KOPT-K1 (cell line): ENCODE results near the gene VEGFC.

Experiments used
- H3K27ac ChIP-seq: fragments of 200-600 bp; sonication (generic); 2 replicates; pipeline ENCODE4 v1.5.1; 2016; ENCODE audit warnings: antibody characterized with exemption, mild to moderate bottlenecking, low read depth, low read length; ENCODE audit not compliant: poor library complexity, severe bottlenecking
- H3K36me3 ChIP-seq: fragments of 200-600 bp; sonication (generic); 2 replicates; pipeline ENCODE4 v1.5.1; 2017; ENCODE audit warnings: antibody characterized with exemption, mild to moderate bottlenecking, low read length, moderate library complexity; ENCODE audit not compliant: insufficient read depth
- H3K9me3 ChIP-seq: fragments of 200-600 bp; sonication (generic); 2 replicates; pipeline ENCODE4 v1.5.1; 2017; ENCODE audit warnings: antibody characterized with exemption, low read length, mild to moderate bottlenecking; ENCODE audit not compliant: insufficient read depth, poor library complexity, severe bottlenecking

The VEGFC gene

DNA sequence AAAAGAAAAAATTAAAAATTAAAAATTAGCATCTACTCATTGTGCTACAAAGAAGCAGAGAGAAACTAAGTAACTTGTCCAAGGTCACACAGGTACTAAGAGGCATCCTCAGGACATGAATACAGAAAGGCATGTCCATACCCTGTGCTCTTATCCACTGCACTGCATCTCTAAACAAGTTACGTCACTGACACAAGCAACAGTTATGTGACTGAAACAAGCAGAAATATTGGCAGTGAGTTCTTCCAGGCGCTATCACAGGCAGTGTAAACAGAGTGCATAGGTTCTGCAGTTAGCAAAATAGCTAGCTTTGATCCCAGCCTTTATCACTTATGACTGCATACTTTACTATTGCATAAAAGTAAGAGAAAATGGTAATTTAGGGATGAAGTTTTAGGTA is 7.9 kb downstream of the VEGFC start:
- Histone ChIP-seq H3K9me3 (no peaks in the 10 kb centered on the region), H3K36me3 (no peaks in the 10 kb centered on the region)

DNA sequence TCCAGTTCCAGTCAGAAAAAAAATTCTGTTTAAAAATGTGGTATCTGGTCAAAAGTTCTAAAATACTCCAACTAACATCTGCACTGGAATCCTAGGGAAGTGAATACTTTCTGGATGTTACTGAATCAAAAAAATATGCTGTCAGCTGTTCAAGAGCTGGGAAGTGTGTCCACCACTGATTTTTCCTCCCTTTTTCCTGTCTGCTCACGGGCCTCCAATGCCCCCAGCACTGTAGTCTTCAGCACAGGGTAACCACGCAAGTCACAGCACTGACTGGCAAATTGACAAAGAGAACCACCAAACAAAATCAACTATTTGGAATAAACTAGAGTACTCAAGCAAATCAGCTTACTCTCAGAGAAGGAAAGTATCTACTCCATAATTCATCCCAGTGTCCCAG is 9.9 kb downstream of the VEGFC start:
- H3K9me3 ChIP-seq, result no peaks in the 10 kb centered on the region
- H3K27ac ChIP-seq, result no peak overlapping the region
- no peaks in the 10 kb centered on the region for H3K36me3 ChIP-seq

More for the DNA sequence above, 7.9 kb downstream of the VEGFC start:
- no peak overlapping the region for H3K27ac ChIP-seq

DNA sequence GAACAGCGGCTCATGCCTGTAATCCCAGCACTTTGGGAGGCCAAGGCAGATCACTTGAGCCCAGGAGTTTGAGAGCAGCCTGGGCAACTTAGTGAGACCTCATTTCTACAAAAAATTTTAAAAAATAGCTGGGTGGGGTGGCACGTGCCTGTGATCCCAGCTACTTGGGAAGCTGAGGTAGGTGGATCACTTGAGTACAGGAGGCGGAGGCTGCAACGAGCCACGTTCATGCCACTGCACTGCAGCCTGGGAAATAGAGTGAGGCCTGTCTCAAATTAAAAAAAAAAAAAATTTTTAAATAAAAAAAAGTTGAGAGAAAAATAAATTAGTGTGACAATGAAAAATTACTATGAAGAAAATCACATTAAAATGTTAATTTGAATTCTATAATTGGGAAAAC is 10.5 kb downstream of the VEGFC start:
- H3K36me3 ChIP-seq, result no peaks in the 10 kb centered on the region
- H3K9me3 ChIP-seq, result no peaks in the 10 kb centered on the region
- no peak overlapping the region for H3K27ac ChIP-seq

DNA sequence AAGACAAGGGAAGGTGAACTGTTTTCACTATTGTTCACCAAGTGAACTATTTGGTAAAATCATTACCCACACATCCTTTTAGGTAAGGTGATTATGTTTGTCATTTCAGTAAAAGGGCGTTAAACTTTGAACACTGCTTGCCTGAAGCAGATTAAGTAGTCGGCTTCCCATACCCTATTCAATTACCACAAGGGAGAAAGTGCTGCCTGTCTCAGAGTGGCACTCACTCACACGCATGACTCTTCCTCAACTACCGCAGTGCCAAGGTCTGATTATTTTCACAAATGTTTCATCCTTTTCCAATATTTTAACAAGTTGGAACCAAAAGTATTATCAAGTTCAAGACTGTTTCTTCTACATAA is 11.0 kb downstream of the VEGFC start:
- Histone ChIP-seq H3K9me3 (no peaks in the 10 kb centered on the region), H3K36me3 (no peaks in the 10 kb centered on the region), H3K27ac (no peak overlapping the region)

DNA sequence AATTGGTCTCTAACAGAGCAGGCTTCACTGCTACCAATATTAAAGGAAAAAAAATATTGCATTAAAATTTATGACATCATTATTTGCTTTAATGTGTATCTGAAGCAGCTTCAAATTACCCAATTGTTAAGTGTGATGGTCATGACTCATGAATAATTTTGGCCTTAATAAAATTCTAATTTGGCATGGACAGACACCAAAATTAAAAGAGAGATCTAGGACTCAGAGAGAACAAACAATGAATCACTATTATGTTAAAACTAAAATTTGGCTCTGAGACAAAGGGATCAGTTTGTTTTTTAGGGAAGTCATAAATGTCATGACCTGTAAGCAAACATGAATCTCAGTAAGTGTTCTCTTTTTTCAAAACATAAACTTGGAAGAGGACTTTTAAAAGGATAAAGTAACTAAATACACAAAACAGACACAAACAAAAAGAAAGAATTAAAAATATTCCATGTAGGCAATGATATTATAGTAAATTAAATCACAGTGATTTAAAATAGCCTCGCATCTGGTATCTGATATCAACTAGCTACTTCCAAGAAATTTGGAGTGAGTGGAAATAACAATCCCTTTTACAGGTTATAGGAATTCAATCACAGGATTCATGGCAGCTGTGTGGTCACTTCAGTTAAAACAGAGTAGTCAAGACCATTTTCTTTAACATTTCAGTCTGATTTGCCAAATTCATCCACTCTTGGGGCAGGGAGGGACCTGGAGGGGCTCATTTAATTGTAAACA is 11.6 kb downstream of the VEGFC start:
- no peak overlapping the region for H3K27ac ChIP-seq
- no peaks in the 10 kb centered on the region for H3K9me3 ChIP-seq
- H3K36me3 ChIP-seq, result no peaks in the 10 kb centered on the region

DNA sequence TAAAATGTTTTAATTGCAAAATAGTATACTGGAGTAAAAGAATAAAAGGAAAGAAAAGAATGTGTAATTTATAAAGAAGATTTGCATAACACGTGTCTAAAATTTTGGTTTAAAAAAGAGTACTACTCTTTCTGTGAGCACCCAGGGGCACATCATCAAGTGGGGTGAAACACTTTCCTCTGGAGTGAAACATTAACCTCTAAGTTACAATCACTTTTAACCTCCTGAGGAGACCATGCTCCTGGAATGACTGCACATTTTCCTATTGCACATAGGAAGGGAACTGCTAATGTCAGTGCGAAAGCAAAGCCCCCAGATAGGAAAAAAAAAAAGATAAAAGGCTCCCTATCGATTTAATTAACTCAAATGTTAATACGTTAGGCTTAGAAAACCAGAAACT is 13.3 kb downstream of the VEGFC start:
- H3K9me3 ChIP-seq, result no peaks in the 10 kb centered on the region
- H3K27ac ChIP-seq, result no peak overlapping the region
- no peaks in the 10 kb centered on the region for H3K36me3 ChIP-seq

DNA sequence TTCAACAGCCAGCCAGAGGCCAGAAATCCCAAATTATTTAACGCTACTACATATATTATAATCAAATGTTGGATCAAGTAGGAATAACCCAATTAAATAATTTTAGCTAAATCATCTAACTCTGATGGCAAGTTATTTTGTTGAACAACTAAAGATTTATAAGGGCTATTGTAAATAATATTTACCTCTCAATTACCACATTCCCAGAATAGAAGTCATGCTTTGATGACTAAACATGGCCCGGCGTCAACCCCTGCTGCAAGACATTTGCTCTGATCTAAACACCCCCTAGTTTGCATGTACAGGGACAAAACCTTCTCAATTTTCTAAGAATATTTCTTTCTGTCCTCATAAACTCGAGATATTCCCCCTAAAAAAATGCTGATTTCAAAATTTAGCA is 14.2 kb downstream of the VEGFC start:
- Histone ChIP-seq H3K36me3 (no peaks in the 10 kb centered on the region), H3K27ac (no peak overlapping the region), H3K9me3 (no peaks in the 10 kb centered on the region)

DNA sequence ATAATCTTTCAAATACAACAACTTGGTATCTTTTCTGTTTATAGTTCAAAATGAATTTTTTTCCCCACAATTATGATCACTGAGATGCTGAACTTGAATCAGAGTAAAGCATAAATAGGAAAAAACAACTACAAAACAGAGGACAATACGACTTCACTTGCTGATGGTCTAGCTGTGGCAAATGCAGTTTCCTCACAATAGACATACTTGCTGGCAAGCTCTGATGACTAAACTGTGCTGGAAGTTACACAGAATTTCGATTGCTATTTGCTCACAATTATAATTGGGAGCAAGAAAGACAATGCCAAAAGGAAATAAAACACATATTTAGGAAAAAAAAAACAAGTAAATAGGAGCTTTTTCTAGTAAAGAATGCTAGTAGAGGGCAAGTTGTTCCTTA is 14.7 kb downstream of the VEGFC start:
- Histone ChIP-seq H3K9me3 (no peaks in the 10 kb centered on the region), H3K36me3 (no peaks in the 10 kb centered on the region), H3K27ac (no peak overlapping the region)

DNA sequence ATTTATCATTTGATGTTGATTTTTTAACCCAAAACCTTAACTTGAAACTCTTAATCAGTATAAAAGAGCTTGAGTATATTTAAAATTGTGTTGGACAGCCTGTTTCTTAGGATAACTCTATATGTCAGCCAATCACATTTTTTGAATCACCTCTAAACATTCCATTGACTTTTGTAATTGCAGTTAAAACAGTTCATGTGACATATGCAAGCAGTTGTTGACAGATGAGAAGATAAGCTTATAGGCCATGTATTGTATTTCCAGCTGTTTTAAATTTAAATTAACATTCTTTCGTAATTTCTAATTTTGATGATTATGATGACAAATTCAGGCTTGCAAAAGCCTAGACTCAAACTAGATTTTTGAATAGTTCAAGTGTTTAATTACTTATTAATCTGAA is 17.4 kb downstream of the VEGFC start:
- Histone ChIP-seq H3K27ac (no peak overlapping the region), H3K36me3 (no peaks in the 10 kb centered on the region)

DNA sequence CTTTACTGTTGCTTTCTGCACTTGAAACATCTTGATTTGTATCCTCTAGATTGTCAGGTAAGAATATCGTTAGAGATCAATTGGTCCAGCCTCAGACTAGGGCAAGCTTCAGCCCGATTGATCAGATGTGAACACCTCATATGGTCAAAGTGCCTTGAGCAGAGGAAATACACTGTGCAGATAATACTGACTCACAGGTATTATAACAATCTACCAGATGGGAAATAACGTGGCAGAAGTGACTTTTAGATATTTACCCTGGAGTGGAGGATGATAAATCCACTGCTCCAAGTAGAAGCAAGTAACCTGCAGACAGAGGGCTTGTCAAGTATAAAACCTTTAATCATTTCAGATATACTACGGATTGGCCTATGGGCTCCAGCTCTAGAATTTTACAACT is 17.9 kb downstream of the VEGFC start:
- H3K36me3 ChIP-seq, result no peaks in the 10 kb centered on the region
- H3K9me3 ChIP-seq, result no peaks in the 10 kb centered on the region
- no peak overlapping the region for H3K27ac ChIP-seq

More for the DNA sequence above, 17.4 kb downstream of the VEGFC start:
- no peaks in the 10 kb centered on the region for H3K9me3 ChIP-seq

DNA sequence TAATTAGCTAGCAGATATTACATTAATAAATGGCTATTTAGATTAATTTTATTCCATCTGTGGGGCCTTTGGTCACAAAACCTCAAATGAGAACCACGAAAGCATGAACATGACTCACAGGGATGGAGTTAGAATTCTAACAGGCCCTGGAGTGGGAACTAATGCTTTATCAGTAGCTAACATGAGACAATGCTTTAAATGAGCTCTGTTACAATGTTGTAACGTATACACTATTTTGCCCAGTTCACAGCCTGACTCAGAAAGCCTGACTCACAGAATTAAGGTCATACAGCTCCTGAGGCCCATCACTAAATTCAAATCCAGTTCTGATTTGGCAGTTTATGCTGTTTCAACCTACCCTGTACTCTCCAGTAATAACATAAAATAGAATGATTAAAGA is 23.2 kb downstream of the VEGFC start:
- H3K36me3 ChIP-seq, result no peaks in the 10 kb centered on the region
- H3K9me3 ChIP-seq, result no peaks in the 10 kb centered on the region
- no peak overlapping the region for H3K27ac ChIP-seq

DNA sequence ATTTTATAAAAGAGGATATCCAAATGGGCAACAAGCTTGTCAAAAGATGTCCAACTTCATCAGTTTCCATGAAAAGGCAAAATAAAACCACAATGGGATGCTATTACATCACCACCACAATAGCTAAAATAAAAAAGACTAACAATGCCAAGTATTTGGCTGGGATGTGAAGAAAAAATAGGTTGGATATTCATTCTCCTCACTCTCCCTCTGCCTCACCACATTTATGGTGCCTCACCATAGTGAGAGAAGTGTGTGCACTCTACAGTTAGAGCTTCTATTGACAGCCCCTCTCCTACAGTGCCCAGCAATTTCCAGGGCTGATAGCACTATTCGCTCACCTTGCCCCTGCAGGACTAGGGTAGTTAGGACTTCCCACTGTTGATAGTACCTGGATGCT is 25.5 kb downstream of the VEGFC start:
- Histone ChIP-seq H3K9me3 (no peaks in the 10 kb centered on the region), H3K36me3 (no peaks in the 10 kb centered on the region), H3K27ac (no peak overlapping the region)

DNA sequence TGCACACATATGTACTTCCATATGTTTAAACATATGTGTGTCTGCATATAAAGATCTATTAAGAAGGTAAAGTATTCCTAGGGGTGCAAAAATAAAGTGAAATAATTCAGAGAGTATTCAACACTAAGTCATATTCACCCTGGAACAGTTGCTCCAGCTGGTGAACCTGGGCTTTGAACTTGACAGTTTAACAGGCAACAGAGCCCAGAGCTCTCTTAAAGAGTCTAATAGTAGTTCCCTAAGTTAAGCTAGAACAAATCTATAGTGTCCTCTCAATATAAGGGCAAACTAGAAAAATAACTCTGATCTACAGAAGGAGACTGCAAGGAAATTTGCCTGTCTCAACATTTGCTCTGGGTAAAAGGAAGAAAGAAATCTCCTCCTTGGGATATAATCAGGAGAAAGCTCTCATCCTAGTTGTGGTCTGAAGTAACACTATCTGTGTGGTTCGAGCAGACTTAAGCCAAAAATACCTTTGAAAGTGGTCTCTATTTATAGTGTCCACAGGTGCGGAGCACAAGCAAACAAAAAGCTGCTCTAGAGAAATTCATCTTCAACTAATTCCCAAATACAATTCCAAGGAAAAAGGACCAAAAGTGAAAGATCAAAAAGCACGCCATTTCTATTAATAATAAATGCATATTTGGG is 29.9 kb downstream of the VEGFC start:
- no peaks in the 10 kb centered on the region for H3K36me3 ChIP-seq
- H3K27ac ChIP-seq, result no peak overlapping the region
- no peaks in the 10 kb centered on the region for H3K9me3 ChIP-seq

DNA sequence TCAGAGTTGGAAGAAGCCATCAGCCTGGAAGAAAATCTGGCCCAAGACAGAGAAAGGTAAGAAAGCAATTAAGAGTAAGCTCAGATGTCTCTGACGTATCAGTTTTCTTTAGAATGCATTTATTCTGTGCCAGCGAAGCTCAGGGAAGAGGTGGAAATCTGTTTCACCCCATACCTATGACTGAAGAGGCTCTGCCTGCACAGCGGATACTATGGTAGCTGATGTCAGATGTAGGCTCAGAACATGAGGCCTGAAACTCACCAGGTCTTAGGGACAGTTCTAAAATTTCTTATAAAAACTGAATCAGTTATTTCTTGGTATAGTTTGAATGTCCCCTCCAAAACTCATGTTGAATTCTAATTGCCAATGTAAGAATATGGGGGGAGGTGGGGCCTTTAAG is 30.9 kb downstream of the VEGFC start:
- H3K9me3 ChIP-seq, result no peaks in the 10 kb centered on the region
- H3K36me3 ChIP-seq, result no peaks in the 10 kb centered on the region
- H3K27ac ChIP-seq, result no peak overlapping the region

DNA sequence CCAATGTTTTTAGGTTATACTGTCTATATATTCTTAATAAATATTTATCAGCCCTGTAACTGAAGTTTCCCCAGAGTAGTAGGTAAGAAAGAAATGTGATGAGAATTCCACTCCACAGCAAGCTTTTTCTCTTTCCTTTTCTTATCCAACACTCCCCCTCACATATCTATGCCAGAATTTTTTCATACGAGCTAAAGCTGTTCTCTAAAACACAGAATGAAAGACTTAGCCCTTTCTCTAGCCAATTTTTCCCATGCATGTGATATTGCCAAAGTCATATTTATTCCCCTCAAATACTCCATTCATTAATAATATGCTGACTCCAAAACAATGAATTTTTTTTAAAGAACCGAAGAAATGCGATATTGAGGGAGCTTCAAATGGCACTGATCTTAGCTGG is 32.3 kb downstream of the VEGFC start:
- Histone ChIP-seq H3K27ac (no peak overlapping the region), H3K36me3 (no peaks in the 10 kb centered on the region), H3K9me3 (no peaks in the 10 kb centered on the region)

DNA sequence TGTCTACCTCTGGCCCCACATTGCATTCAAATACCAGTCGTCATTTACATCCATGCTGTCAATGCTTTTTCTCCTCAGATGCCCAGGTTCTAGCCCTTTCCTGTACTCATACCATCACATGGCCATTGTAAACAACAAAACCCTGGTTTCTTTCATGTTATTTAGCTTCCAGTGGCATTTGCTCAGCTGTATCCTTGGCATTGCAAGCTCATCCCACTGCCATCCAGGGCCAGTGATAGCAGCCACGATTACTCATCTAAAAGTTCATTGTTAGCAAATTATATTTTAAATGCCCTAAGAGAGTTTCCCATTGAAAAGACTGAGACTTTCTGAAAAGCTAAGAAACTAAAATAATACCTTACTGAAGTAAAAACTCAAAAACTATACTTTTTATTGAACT is 34.0 kb downstream of the VEGFC start:
- H3K9me3 ChIP-seq, result no peaks in the 10 kb centered on the region
- no peaks in the 10 kb centered on the region for H3K36me3 ChIP-seq
- no peak overlapping the region for H3K27ac ChIP-seq
